ENCODE measurements around the gene ADGRL2.

DNA sequence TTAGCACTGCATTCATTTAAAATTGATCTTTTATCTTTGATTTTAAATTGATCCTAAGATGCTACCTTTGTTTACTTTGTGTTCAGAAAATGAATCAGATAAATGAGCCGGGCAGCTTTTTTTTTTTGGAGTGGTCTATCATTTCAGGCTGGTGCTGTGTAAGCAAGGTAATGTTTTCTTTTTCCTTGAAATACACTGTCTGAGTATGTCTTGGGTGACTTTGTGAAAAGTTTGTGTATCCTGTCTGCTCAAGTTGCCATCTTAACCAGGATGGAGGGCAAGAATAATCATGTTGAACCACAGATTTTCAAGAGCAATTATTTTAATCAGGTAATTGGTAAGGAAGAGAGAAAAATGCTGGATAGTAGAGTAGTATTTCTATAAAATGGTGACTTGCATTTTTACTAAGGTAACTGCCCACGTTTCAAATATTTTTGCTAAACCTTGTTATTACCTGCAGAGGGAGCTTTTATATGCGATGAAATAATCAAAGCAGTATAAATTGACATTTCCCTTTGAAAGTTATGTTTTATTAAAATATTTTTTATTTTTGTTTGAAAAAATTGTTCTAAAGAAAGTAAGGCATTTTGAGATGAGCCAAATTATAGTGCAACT, 11.1 kb downstream of the ADGRL2 start:
- TF ChIP-seq, protein P1, sequence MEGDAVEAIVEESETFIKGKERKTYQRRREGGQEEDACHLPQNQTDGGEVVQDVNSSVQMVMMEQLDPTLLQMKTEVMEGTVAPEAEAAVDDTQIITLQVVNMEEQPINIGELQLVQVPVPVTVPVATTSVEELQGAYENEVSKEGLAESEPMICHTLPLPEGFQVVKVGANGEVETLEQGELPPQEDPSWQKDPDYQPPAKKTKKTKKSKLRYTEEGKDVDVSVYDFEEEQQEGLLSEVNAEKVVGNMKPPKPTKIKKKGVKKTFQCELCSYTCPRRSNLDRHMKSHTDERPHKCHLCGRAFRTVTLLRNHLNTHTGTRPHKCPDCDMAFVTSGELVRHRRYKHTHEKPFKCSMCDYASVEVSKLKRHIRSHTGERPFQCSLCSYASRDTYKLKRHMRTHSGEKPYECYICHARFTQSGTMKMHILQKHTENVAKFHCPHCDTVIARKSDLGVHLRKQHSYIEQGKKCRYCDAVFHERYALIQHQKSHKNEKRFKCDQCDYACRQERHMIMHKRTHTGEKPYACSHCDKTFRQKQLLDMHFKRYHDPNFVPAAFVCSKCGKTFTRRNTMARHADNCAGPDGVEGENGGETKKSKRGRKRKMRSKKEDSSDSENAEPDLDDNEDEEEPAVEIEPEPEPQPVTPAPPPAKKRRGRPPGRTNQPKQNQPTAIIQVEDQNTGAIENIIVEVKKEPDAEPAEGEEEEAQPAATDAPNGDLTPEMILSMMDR (IDR thresholded peaks at IDR 0.05), result no peak
- TF ChIP-seq EP300 (IDR thresholded peaks at IDR 0.05) (no peak), POLR2A (IDR thresholded peaks at IDR 0.05) (no peak)

All from suprapubic skin (tissue), 3 donors.